ENCODE results near the gene ATP5MC2.

Gene ATP5MC2

GRCh38 chr12:53696655-53697331, 20.9 kb upstream of the ATP5MC2 start:
- TF ChIP-seq, protein P1, sequence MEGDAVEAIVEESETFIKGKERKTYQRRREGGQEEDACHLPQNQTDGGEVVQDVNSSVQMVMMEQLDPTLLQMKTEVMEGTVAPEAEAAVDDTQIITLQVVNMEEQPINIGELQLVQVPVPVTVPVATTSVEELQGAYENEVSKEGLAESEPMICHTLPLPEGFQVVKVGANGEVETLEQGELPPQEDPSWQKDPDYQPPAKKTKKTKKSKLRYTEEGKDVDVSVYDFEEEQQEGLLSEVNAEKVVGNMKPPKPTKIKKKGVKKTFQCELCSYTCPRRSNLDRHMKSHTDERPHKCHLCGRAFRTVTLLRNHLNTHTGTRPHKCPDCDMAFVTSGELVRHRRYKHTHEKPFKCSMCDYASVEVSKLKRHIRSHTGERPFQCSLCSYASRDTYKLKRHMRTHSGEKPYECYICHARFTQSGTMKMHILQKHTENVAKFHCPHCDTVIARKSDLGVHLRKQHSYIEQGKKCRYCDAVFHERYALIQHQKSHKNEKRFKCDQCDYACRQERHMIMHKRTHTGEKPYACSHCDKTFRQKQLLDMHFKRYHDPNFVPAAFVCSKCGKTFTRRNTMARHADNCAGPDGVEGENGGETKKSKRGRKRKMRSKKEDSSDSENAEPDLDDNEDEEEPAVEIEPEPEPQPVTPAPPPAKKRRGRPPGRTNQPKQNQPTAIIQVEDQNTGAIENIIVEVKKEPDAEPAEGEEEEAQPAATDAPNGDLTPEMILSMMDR (IDR thresholded peaks at IDR 0.05; ENCODE audit: insufficient read depth, low read length): no peak
- TF ChIP-seq GABPA (IDR thresholded peaks at IDR 0.05; ENCODE audit: low read depth): no peak
- TF ChIP-seq POLR2AphosphoS5 (IDR thresholded peaks at IDR 0.05; ENCODE audit: low read depth): no peak
- TF ChIP-seq SPI1 (IDR thresholded peaks at IDR 0.05; ENCODE audit: borderline replicate concordance, low read depth): no peak
- TF ChIP-seq, protein P2, sequence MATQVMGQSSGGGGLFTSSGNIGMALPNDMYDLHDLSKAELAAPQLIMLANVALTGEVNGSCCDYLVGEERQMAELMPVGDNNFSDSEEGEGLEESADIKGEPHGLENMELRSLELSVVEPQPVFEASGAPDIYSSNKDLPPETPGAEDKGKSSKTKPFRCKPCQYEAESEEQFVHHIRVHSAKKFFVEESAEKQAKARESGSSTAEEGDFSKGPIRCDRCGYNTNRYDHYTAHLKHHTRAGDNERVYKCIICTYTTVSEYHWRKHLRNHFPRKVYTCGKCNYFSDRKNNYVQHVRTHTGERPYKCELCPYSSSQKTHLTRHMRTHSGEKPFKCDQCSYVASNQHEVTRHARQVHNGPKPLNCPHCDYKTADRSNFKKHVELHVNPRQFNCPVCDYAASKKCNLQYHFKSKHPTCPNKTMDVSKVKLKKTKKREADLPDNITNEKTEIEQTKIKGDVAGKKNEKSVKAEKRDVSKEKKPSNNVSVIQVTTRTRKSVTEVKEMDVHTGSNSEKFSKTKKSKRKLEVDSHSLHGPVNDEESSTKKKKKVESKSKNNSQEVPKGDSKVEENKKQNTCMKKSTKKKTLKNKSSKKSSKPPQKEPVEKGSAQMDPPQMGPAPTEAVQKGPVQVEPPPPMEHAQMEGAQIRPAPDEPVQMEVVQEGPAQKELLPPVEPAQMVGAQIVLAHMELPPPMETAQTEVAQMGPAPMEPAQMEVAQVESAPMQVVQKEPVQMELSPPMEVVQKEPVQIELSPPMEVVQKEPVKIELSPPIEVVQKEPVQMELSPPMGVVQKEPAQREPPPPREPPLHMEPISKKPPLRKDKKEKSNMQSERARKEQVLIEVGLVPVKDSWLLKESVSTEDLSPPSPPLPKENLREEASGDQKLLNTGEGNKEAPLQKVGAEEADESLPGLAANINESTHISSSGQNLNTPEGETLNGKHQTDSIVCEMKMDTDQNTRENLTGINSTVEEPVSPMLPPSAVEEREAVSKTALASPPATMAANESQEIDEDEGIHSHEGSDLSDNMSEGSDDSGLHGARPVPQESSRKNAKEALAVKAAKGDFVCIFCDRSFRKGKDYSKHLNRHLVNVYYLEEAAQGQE (IDR thresholded peaks at IDR 0.05; ENCODE audit: insufficient replicate concordance, low read depth): no peak
- DNase-seq (ENCODE audit: low read depth in 1 of 2, low spot score in 1 of 2): no peak
- Histone ChIP-seq H3K4me3 (replicated peaks; ENCODE audit: insufficient read depth, low read length) (no peak overlapping the region), H3K27ac (replicated peaks) (no peak overlapping the region), H3K27me3 (ENCODE audit: insufficient read depth, poor library complexity, severe bottlenecking) (peaks cover 81% of the 10 kb centered on the region)

GRCh38 chr12:53696285-53696654, 20.4 kb upstream of the ATP5MC2 start:
- DNase-seq (ENCODE audit: low read depth in 1 of 2, low spot score in 1 of 2): no peak
- TF ChIP-seq POLR2AphosphoS5 (IDR thresholded peaks at IDR 0.05; ENCODE audit: low read depth) (no peak), GABPA (IDR thresholded peaks at IDR 0.05; ENCODE audit: low read depth) (no peak), SPI1 (IDR thresholded peaks at IDR 0.05; ENCODE audit: borderline replicate concordance, low read depth) (no peak)
- TF ChIP-seq, protein P1 (IDR thresholded peaks at IDR 0.05; ENCODE audit: insufficient read depth, low read length): no peak
- TF ChIP-seq, protein P2 (IDR thresholded peaks at IDR 0.05; ENCODE audit: insufficient replicate concordance, low read depth): no peak
- peaks cover 81% of the 10 kb centered on the region for H3K27me3 ChIP-seq (ENCODE audit: insufficient read depth, poor library complexity, severe bottlenecking)
- H3K27ac ChIP-seq (replicated peaks): no peak overlapping the region
- H3K4me3 ChIP-seq (replicated peaks; ENCODE audit: insufficient read depth, low read length): no peak overlapping the region

DNA sequence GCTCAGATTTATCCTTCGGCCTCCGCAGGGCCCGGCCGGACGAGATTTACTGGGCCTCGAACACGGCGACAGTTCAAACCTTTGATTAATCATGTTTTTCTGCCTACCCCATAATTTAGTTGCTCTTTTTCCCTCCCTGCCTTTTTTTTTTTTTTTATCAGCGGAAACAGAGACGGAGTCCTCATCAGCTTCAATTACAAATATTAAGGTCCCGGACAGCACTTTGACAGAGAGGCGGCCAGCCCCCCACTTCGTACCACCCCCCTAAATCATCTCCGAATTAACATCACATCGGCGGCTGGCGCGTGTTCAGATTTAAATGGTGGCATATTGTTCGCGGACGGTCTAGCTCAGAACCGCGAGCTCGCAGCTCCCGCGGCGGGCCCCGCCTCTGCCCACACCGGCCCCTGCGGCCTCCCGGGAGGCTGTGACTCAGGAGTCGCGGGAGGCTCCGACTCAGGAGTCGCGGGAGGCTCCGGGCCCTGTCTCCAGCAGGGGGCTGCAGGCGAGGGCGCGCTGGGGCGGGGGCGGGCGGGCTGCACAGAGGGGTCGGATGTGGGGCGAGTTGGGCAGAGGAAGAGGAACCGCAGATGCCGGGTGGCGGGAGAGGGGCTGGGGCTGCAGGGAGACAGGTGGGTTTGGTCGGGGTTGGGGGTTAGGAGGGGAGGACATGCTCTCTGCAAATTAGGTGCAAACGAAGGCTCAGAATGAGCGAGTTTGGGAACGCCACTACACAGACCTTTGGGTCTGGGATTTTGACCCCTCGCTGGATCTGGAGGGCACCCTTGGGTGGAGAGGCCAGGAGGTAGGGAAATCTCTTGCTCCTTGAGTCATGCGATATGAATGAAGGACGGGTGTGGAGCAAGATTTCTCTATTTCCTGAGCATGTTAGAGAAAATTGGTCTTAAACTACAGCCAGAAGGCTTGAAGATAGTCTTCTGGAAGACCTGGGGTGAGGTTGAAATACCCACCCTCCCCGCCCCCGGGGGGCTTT, 19.6 kb upstream of the ATP5MC2 start:
- H3K27ac ChIP-seq (replicated peaks): no peak overlapping the region
- H3K27me3 ChIP-seq (ENCODE audit: insufficient read depth, poor library complexity, severe bottlenecking): peaks cover 81% of the 10 kb centered on the region
- no peak overlapping the region for H3K4me3 ChIP-seq (replicated peaks; ENCODE audit: insufficient read depth, low read length)

More for the DNA sequence above, 19.6 kb upstream of the ATP5MC2 start:
- DNase-seq (ENCODE audit: low read depth in 1 of 2, low spot score in 1 of 2): no peak
- TF ChIP-seq POLR2AphosphoS5 (IDR thresholded peaks at IDR 0.05; ENCODE audit: low read depth) (no peak), GABPA (IDR thresholded peaks at IDR 0.05; ENCODE audit: low read depth) (no peak), SPI1 (IDR thresholded peaks at IDR 0.05; ENCODE audit: borderline replicate concordance, low read depth) (no peak)
- TF ChIP-seq, protein P2 (IDR thresholded peaks at IDR 0.05; ENCODE audit: insufficient replicate concordance, low read depth): no peak
- TF ChIP-seq, protein P1 (IDR thresholded peaks at IDR 0.05; ENCODE audit: insufficient read depth, low read length): no peak
